ENCODE data around the gene MMS19. TPM values are rescaled to one million over a fixed set of nuclear protein-coding genes. Genes with fewer than 3 reads are reported as not detected.

Gene MMS19
- total and polyA plus RNA-seq, 10 of the 15 experiments (the other 5 are each of a cell fraction or from before 2014, with no cell fraction given), result 40.2 to 112 (median 69.0) TPM

DNA sequence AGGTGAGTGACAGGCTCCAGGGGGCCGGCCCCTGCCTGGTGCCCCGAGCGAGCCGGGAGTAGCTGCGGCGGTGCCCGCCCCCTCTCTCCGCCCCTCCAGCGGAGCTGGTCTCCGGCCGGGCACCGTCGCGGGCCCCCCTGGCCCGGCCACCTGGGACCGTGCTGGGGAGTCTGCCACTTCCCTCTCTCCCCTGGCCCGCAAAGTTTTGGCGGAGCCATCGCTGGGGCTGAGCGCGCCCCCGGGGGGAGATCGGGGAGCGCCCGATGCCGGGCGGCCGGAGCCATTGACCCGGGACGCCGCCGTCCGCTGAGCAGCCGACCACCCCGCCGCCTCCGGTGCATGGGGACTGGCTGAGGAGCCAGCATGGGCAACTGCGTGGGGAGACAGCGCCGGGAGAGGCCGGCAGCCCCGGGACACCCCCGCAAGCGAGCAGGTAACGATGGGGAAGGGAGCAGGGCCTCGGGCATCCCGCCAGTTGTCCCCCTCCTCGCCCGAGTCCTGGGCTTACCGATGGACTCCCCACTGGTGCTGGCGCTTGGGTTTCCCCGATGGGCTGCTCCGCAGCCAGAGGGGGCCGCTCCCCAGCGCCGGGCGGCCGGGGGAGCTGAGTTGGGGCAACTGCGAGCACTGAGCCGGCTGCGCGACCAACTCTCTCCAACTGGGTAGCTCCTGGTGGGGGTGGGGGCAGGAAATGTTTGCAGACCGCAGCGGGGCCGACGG, 779 bp upstream of the MMS19 start, which contains the start of gene UBTD1:
TSS of gene UBTD1 (plus strand) at position 84 of the 720 bp plus-strand sequence. CDS start at position 364, 280 bp downstream.
- Histone ChIP-seq H3K4me2 (ENCODE audit: control insufficient read depth, insufficient read depth) (peak within 1 kb of the TSS; percentile 88), H2AFZ (ENCODE audit: control insufficient read depth, low read depth, low read length) (peak within 1 kb of the TSS; percentile 91), H3K4me3 (peak within 1 kb of the TSS; percentile 90), H3K79me2 (ENCODE audit: control insufficient read depth, insufficient read depth, low read length) (peaks cover 41% of the 10 kb centered on the region), H3K27ac (ENCODE audit: control insufficient read depth, insufficient read depth) (peak within 1 kb of the TSS; percentile 87), H3K36me3 (ENCODE audit: control insufficient read depth in 2 of 2, insufficient read depth in 2 of 2, low read length in 1 of 2) (no peaks in the 10 kb centered on the region), H3K9ac (ENCODE audit: control insufficient read depth, insufficient read depth, low read length) (peak within 1 kb of the TSS; percentile 95), H3K9me3 (replicated peaks; ENCODE audit: control insufficient read depth, insufficient read depth, low read length) (no peaks in the 10 kb centered on the region), H4K20me1 (ENCODE audit: control insufficient read depth, insufficient read depth) (no peaks in the 10 kb centered on the region), H3K4me1 (ENCODE audit: control insufficient read depth, insufficient read depth, low read length) (peaks cover 5% of the 10 kb centered on the region), H3K27me3 (replicated peaks in 1 of 2; ENCODE audit: control insufficient read depth in 2 of 2, insufficient read depth in 2 of 2, low read length in 1 of 2) (peaks cover 6 to 14% of the 10 kb centered on the region in 2 experiments)
- in situ Hi-C loops (cut with MboI) (no loop called here), intact Hi-C loops (cut with micrococcal nuclease; ENCODE audit: unreplicated experiment) (loop anchor here (1.0 to 5.0 kb wide), 4 partner anchors 52 to 207 kb away; partner anchors contain the start of genes ARHGAP19, EXOSC1, PGAM1 and ZDHHC16)
- DNase-seq (ENCODE audit: low read depth, low spot score), result no peak
- ChIA-PET CTCF (interaction anchor here (1.5 kb wide), 2 partner anchors 54 to 90 kb away, joined by 3 read pairs; no protein-coding TSS in a partner anchor), POLR2A (no interaction called here), SMC1A (ENCODE audit: uncharacterized antibody, unreplicated experiment) (no interaction called here), RAD21 (ENCODE audit: unreplicated experiment) (no interaction called here)
- ATAC-seq, result peak; percentile 2
- no peak for FAIRE-seq
- BruUV-seq (replicated peaks), result no TSS peak
- 1% methylated on average over 64 of the region's 66 CpGs for WGBS (ENCODE audit: insufficient coverage, insufficient replicate concordance, low lambda C conversion rate, missing lambda C conversion rate)
- TF ChIP-seq BACH1 (IDR thresholded peaks at IDR 0.05; ENCODE audit: borderline replicate concordance) (0 out of 2 replicates have a peak, but pooled peaks have one; percentile 21), SUZ12 (IDR thresholded peaks at IDR 0.05; ENCODE audit: unreplicated experiment) (no peak), LARP7 (IDR thresholded peaks at IDR 0.05) (peak; percentile 81), NFYB (IDR thresholded peaks at IDR 0.05; ENCODE audit: insufficient read depth, low read depth, low read length) (0 out of 2 replicates have a peak, but pooled peaks have one; percentile 3), EGR1 (IDR thresholded peaks at IDR 0.05; ENCODE audit: borderline replicate concordance in 1 of 2, low read depth in 2 of 2, low read length in 2 of 2) (0 out of 3 replicates have a peak, but pooled peaks of 1 of the 2 experiments have one; percentile 39), ZNF384 (IDR thresholded peaks at IDR 0.05; ENCODE audit: borderline replicate concordance, low read depth, low read length) (no peak), HCFC1 (IDR thresholded peaks at IDR 0.05; ENCODE audit: low read length) (no peak), ZBED1 (IDR thresholded peaks at IDR 0.05; ENCODE audit: borderline replicate concordance) (no peak), NR2F1 (conservative IDR thresholded peaks at IDR 0.05) (peak; percentile 46; the same call in 1 of the 2 replicates), DPF2 (IDR thresholded peaks at IDR 0.05) (peak; percentile 95), MEF2A (IDR thresholded peaks at IDR 0.05; ENCODE audit: insufficient read depth, low read depth, low read length) (no peak), EED (IDR thresholded peaks at IDR 0.05; ENCODE audit: low read depth) (no peak)
- TF ChIP-seq, protein P1, sequence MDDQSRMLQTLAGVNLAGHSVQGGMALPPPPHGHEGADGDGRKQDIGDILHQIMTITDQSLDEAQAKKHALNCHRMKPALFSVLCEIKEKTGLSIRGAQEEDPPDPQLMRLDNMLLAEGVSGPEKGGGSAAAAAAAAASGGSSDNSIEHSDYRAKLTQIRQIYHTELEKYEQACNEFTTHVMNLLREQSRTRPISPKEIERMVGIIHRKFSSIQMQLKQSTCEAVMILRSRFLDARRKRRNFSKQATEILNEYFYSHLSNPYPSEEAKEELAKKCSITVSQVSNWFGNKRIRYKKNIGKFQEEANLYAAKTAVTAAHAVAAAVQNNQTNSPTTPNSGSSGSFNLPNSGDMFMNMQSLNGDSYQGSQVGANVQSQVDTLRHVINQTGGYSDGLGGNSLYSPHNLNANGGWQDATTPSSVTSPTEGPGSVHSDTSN (IDR thresholded peaks at IDR 0.05; ENCODE audit: insufficient replicate concordance, low read depth, low read length), result peak; percentile 92
- TF ChIP-seq, protein P2, sequence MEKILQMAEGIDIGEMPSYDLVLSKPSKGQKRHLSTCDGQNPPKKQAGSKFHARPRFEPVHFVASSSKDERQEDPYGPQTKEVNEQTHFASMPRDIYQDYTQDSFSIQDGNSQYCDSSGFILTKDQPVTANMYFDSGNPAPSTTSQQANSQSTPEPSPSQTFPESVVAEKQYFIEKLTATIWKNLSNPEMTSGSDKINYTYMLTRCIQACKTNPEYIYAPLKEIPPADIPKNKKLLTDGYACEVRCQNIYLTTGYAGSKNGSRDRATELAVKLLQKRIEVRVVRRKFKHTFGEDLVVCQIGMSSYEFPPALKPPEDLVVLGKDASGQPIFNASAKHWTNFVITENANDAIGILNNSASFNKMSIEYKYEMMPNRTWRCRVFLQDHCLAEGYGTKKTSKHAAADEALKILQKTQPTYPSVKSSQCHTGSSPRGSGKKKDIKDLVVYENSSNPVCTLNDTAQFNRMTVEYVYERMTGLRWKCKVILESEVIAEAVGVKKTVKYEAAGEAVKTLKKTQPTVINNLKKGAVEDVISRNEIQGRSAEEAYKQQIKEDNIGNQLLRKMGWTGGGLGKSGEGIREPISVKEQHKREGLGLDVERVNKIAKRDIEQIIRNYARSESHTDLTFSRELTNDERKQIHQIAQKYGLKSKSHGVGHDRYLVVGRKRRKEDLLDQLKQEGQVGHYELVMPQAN (conservative IDR thresholded peaks at IDR 0.05), result 0 out of 2 replicates have a peak, but pooled peaks have one; percentile 29
- TF ChIP-seq, protein P3, sequence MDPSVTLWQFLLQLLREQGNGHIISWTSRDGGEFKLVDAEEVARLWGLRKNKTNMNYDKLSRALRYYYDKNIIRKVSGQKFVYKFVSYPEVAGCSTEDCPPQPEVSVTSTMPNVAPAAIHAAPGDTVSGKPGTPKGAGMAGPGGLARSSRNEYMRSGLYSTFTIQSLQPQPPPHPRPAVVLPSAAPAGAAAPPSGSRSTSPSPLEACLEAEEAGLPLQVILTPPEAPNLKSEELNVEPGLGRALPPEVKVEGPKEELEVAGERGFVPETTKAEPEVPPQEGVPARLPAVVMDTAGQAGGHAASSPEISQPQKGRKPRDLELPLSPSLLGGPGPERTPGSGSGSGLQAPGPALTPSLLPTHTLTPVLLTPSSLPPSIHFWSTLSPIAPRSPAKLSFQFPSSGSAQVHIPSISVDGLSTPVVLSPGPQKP (IDR thresholded peaks at IDR 0.05; ENCODE audit: low read depth, low read length), result no peak
- TF ChIP-seq, protein P4, sequence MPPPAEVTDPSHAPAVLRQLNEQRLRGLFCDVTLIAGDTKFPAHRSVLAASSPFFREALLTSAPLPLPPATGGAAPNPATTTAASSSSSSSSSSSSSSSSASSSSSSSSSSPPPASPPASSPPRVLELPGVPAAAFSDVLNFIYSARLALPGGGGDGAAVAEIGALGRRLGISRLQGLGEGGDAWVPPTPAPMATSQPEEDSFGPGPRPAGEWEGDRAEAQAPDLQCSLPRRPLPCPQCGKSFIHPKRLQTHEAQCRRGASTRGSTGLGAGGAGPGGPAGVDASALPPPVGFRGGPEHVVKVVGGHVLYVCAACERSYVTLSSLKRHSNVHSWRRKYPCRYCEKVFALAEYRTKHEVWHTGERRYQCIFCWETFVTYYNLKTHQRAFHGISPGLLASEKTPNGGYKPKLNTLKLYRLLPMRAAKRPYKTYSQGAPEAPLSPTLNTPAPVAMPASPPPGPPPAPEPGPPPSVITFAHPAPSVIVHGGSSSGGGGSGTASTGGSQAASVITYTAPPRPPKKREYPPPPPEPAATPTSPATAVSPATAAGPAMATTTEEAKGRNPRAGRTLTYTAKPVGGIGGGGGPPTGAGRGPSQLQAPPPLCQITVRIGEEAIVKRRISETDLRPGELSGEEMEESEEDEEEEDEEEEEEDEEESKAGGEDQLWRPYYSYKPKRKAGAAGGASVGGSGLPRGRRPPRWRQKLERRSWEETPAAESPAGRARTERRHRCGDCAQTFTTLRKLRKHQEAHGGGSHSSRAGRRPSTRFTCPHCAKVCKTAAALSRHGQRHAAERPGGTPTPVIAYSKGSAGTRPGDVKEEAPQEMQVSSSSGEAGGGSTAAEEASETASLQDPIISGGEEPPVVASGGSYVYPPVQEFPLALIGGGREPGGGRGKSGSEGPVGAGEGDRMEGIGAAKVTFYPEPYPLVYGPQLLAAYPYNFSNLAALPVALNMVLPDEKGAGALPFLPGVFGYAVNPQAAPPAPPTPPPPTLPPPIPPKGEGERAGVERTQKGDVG (CRISPR knock-in tag; IDR thresholded peaks at IDR 0.05), result no peak
